GM12892 (cell line): ENCODE measurements around the gene PRODH2.
"Not testable (repeated sequence)": the region's sequence is repeated elsewhere in the genome, so short reads cannot be mapped to it uniquely, and the experiment has no call there.

Experiments
- DNase-seq: peaks from one replicate; pipeline ENCODE4 v3.0.0; 2011; ENCODE audit not compliant: insufficient read length
- FAIRE-seq: peaks from 2 replicates; lab custom pipeline; 2011; peaks lifted over from hg19 to GRCh38; lab: Jason Lieb, UNC
- POLR2A ChIP-seq: IDR thresholded peaks from 2 replicates; pipeline ENCODE4 v1.6.1; 2011; ENCODE audit warnings: low read depth, low read length, control low read depth
- POLR2AphosphoS5 ChIP-seq: IDR thresholded peaks from 2 replicates; pipeline ENCODE4 v1.6.1; 2011; ENCODE audit warnings: low read depth, low read length, control low read depth
- TAF1 ChIP-seq: IDR thresholded peaks from 2 replicates; pipeline ENCODE4 v1.6.1; 2011; ENCODE audit warnings: low read depth, mild to moderate bottlenecking, control low read depth, low read length, borderline replicate concordance

PRODH2 gene

DNA sequence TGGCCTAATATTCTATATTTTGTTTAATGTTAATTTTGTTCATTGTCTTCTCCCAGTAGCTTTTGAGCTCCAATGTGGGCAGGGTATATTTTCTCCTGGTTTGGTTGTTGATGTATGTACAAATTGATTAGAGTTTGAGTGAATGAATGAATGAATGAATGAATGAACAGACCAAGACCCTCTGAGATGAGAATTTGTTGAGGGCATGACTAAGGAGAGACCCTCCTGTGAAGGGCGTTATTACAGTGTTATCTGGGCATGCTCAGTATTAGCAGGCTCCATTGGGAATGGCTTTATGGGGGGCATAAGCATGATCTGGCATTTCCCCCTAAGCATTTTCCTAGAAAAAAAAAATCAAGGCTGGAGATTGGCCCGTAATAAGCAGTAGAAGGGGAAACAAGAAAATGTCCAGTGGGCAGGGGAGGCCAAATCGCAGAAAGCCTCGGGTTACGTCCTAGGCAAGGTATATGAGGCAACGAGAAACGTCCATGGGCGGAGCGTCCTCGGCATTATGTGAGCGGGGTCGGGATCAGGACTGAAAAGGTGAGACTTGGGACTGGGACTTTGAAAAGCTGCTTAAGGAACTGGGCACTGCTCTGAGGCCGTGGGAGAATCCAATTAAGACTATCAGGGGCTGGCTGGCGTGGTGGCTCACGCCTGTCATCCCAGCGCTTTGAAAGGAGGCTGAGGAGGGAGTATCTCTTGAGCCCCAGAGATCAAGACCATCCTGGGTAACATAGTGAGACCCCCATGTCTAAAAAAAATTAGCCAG lies 38.2 kb downstream of the PRODH2 start:
- DNase-seq (no peak), FAIRE-seq (no peak)
- TF ChIP-seq TAF1 (no peak), POLR2A (no peak), POLR2AphosphoS5 (no peak)

DNA sequence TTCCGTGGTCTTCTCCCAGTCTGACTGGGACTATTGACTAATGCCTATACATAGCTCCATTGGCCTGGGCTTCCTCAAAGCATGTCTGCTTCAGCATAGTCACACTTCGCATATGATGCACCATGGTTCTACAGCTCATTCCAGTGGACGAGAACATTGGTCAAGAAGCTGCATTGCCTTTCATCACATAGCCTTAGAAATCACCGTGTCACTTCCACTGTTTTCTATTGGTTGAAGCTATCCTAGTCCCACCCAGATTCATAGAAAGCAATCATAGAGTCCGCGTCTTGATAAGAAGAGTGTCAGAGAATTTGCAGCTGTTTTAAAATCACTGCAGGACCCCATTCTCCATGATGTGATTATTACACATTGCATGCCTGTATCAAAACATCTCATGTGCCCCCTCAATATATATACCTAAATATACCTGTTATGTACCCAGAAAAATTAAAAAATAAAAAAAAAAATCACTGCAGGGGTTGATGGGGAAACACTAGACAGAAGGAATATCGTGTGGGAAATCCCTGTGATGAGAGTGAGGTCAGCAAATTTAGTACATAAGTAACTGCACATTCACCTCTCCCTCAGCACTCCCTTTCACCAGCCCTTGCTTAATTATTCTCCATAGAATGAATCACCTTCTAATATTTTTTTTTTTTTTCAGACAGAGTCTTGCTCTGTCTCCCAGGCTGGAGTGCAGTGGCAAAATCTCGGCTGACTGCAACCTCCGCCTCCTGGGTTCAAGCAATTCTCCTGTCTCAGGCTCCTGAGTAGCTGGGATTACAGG lies 39.4 kb downstream of the PRODH2 start:
- FAIRE-seq (no peak), DNase-seq (no peak)
- TF ChIP-seq POLR2AphosphoS5: no peak
- TF ChIP-seq TAF1: no peak
- TF ChIP-seq POLR2A: no peak

DNA sequence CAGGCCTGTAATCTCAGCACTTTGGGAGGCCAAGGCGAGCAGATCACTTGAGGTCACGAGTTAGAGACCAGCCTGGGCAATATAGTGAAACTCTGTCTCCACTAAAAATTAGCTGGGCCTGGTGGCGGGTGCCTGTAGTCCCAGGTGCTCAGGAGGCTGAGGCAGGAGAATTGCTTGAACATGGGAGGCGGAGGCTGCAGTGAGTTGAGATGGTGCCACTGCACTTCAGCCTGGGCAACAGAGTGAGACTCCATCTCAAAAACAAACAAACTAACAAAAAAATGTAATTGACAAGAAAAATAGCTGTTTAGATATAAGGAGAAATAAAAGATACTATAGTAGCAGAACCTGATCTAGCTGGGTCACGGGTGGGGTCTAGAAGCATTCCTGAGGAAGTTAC lies 40.3 kb downstream of the PRODH2 start:
- not testable (repeated sequence) for DNase-seq, FAIRE-seq

DNA sequence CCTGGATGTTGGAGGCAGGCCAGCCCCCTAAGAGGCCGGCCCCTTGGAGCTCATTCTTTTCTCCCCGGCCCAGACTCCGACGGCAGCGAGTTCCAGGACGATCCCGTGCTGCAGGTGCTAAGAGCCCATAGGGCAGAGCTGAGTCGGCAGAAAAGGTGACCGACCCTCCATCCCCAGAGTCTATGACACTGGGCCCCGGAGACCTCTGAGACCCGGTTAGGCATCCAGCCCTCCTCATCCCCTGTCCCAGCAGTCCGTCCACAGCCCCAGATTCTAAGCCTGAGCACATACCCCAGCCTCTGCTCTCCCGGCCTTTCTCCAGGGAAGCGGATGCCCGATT lies 44.6 kb downstream of the PRODH2 start:
- DNase-seq (no peak), FAIRE-seq (no peak)
- TF ChIP-seq POLR2A (no peak), POLR2AphosphoS5 (no peak), TAF1 (no peak)

DNA sequence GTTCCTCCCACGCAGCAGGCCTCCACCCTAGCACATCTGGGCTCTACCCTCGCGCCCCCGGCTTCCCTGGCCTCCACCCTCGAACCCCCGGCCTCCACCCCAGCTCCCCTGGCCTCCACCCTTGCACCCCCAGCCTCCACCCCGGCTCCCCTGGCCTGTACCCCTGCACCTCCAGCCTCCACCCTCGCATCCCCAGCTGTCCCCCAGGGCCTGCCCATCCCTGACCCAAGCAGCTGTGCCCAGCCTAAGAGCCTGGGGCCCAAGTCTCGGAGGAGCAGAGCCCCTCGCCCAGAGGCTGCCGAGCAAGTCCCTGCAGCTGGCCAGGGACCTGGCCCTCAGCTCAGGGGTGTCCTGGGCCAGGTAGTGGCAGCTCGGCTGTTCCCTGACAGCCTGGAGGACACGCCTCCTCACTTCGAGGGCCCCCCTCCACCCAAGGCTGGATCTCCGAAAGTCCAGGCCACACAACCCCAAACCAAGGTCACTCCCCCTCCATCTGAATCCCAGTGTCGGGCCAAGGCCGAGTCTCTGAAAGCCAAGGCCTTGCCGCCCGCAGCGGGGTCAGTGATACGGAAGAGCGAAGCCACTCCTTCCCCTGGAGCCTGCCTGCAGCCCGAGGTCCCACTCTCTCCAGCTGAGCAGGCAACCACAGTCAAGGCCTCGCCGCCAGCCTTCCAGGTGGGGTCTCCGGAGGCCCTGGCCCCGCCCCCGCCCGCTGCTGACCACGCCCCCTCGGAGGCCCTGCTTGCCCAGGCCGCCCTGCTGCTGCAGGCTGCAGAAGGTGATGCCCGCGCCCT lies 45.2 kb downstream of the PRODH2 start:
- TF ChIP-seq POLR2A (no peak), TAF1 (no peak), POLR2AphosphoS5 (no peak)
- no peak for FAIRE-seq
- no peak for DNase-seq

DNA sequence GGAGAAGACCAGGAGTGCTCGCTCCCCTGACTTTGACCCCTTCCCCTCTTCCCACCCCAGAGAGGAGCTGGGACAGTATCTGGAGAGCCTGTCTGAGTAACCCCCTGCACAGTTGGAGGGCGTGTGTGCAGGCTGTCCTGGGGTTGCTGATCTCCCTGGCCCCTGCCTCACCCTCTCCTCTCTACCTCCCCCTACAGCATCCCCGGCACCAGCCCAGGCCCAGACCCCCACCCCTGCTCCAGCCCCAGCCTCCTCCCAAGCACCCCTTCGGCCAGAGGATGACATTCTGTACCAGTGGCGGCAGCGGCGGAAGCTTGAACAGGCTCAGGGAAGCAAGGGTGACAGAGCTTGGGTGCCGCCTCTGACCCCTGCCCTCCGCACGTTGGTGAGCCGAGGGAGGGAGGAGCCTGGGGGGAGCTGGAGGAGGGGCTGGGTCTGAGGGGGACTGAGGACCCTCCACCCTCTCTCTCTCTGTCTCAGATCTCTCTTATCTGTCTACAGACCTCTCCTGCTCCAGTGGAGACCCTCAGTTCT lies 46.0 kb downstream of the PRODH2 start:
- no peak for DNase-seq
- TF ChIP-seq POLR2A: no peak
- no peak for TF ChIP-seq TAF1
- TF ChIP-seq POLR2AphosphoS5: no peak
- FAIRE-seq: no peak

DNA sequence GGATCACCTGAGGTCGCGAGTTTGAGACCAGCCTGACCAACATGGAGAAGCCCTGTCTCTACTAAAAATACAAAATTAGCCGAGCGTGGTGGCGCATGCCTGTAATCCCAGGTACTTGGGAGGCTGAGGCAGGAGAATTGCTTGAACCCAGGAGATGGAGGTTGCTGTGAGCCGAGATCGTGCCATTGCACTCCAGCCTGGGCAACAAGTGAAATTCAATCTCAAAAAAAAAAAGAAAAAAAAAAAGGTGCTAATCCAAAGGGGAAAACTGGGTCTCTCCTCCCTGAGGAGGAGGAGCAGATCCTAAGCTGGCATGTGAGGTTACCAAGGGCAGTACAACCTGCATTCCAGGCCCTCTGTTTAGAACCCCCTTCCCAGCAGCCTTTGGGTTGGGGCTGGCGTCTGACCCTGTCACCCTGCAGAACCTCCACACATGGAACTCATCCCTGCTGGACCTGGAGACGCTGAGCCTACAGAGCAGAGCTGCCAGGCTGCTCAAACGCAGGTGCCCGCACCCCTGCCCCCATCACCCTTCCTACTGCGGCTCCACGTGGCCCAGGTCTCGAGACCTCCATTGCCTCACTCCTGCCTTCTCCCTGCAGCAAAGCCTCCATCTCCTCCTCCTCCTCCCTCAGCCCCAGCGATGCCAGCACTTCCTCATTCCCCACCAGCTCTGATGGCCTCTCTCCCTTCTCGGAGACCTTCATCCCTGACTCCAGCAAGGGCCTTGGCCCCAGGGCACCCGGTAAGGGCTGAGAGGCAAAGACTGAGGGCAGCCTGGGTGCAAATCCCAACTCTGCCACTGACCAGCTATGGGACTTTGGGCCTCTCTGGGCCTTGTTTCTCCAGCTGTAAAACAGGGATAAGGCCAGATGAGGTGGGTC lies 48.0 kb downstream of the PRODH2 start:
- FAIRE-seq: no peak
- no peak for DNase-seq
- no peak for TF ChIP-seq TAF1
- no peak for TF ChIP-seq POLR2A
- TF ChIP-seq POLR2AphosphoS5: no peak

DNA sequence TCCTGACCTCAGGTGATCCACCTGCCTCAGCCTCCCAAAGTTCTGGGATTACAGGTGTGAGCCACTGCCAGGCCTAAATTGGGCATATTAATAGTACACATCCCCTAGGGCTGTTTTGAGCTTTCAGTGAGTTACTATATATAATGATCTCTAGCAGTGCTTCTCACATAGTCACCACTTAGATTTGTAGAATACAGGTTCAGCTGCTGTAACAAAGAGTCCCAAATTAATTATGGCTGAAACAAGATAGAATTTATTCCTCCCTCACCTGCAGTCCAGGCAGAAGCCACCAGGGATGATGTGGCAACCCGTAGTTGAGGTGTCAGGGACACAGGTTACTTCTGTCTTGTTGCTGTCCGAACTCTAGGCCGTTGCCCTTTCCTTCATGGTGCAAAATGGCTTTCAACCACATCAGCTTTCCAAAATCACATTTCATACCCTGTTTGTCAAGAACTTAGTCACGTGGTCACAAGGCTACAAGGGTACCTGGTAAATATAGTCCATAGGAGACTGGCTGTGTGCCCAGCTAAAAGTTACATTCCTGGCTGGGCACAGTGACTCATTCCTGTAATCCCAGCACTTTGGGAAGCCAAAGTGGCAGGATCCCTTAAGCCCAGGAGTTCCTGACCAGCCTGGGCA lies 51.8 kb downstream of the PRODH2 start:
- no peak for FAIRE-seq
- DNase-seq: no peak

DNA sequence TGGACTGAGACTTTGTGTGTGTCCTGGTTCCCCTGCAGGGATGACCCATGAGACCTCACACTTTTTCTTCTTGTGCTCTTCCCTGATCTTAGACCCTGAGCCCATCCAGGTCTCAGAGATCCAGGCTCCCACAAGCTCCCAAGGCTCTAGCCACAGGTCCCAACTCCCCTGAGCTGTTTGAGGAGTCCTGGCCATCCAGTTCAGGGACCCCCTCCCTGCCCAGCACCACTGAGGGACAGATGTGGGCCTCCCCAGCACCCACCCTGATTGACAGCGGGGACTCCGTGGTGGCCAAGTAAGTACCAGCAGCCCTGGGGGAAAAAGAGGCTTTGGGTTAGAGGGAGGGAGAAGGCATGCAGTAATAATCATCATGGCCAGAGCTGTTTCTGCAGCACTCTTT lies 52.9 kb downstream of the PRODH2 start:
- no peak for DNase-seq
- TF ChIP-seq TAF1 (no peak), POLR2A (no peak), POLR2AphosphoS5 (no peak)
- no peak for FAIRE-seq

More for the DNA sequence above, 51.8 kb downstream of the PRODH2 start:
- TF ChIP-seq POLR2AphosphoS5 (no peak), TAF1 (no peak), POLR2A (no peak)

DNA sequence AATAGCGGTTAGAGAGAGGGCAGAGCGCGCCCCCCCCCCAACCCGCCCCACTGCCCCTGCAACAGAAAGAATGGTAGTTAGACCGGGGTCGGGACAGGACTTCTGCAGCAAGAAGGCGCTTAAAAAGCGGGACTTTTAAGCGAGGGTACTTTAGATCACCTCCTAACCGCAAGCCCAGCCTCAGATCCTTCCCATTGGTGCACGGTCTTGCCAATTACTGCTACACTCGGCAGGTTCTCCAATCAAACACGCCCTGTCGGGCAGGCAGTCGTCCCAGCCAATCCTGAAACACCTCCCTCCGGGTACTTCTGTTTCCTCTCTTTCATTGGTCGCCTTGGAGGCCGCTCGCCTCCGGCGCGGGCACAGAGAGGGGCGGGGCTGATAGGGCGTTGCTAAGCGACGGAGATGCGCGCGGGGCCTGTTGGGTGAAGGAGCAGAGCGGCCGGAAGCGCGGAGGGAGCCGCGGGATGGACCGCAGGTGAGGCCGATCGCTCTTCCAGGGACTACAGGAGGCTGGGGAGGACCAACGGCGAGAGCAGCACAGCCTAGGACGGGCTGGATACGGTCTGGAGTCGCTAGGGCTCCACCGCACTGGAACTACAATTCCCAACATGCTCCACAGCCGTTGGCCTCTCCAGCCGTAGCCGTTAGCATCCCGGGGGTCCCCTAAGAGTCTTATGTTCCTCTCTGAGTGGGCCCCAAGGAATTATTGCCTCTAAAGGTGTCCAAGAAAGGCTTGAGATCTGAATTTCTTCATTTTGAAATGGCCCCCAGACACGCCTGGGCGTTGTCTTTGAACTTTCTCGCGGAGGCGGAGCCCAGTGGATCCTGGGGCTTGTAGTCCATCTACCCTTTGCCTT lies 54.7 kb downstream of the PRODH2 start, which contains the start of gene PROSER3:
PROSER3 (plus strand) TSS at position 428 of the 860 bp plus-strand sequence; CDS start at position 468, 40 bp downstream.
- TF ChIP-seq TAF1: no peak
- TF ChIP-seq POLR2AphosphoS5: peak; percentile 89
- TF ChIP-seq POLR2A: peak; percentile 83
- FAIRE-seq: peak; percentile 92
- peak; percentile 98 for DNase-seq
